Epithelial cell of proximal tubule (primary cell): ENCODE measurements around the gene GLUD1. TPM values are rescaled to one million over a fixed set of nuclear protein-coding genes. Genes with fewer than 3 reads are reported as not detected.
"Not testable (repeated sequence)": the region's sequence is repeated elsewhere in the genome, so short reads cannot be mapped to it uniquely, and the experiment has no call there.

ENCODE experiments used
- DNase-seq: peaks from one replicate; pipeline ENCODE4 v3.0.0-alpha.2; 2011; ENCODE audit warnings: low read depth
- H3K4me3 ChIP-seq: 2 replicates; pipeline ENCODE4 v1.5.1; 2011; ENCODE audit warnings: low read depth, mild to moderate bottlenecking, low read length
- CTCF ChIP-seq: conservative IDR thresholded peaks from 2 replicates; pipeline ENCODE4 v1.5.1; 2012; ENCODE audit warnings: low read depth, mild to moderate bottlenecking, low read length
- total RNA-seq: library from RNA; depleted of rRNA; stranded (reverse); fragments of >200 nt; gene quantifications from 2 replicates; pipeline ENCODE4 v1.2.3, GENCODE V29; 2015

GLUD1 gene
- total RNA-seq, 1 donor from 2014 or later: 155 TPM

- H3K4me3 ChIP-seq: no peak overlapping the region
- no peak for DNase-seq
- no peak for TF ChIP-seq CTCF
Observed at GRCh38 chr10:87079106-87079836, 15.4 kb downstream of the GLUD1 start.

- not testable (repeated sequence) for H3K4me3 ChIP-seq, DNase-seq
Observed at GRCh38 chr10:87076421-87076820, 18.2 kb downstream of the GLUD1 start.

- TF ChIP-seq CTCF: no peak
- no peak for DNase-seq
- no peak overlapping the region for H3K4me3 ChIP-seq
Observed at GRCh38 chr10:87072449-87072848, 22.2 kb downstream of the GLUD1 start.

GRCh38 chr10:87068281-87068680 is 26.4 kb downstream of the GLUD1 start:
- TF ChIP-seq CTCF: no peak
- no peak overlapping the region for H3K4me3 ChIP-seq
- DNase-seq: no peak

GRCh38 chr10:87066865-87067264 is 27.8 kb downstream of the GLUD1 start:
- H3K4me3 ChIP-seq: no peak overlapping the region
- no peak for TF ChIP-seq CTCF
- DNase-seq: no peak

- DNase-seq: no peak
- no peak for TF ChIP-seq CTCF
Observed at GRCh38 chr10:87066178-87066577, 28.5 kb downstream of the GLUD1 start.

GRCh38 chr10:87064651-87065050 is 30.0 kb downstream of the GLUD1 start:
- H3K4me3 ChIP-seq: no peak overlapping the region
- TF ChIP-seq CTCF: no peak
- no peak for DNase-seq

More at GRCh38 chr10:87066178-87066577, 28.5 kb downstream of the GLUD1 start:
- no peak overlapping the region for H3K4me3 ChIP-seq
